ENCODE results near the gene SNORC. TPM values are rescaled to one million over a fixed set of nuclear protein-coding genes. Genes with fewer than 3 reads are reported as not detected.

The SNORC gene
- total RNA-seq: 10 to 100 TPM in 3 of 4 donors, 1 to 10 TPM in 1; 6.9 to 24.0 (median 10.7) TPM

- no peak within 1 kb of the TSS for H3K4me3 ChIP-seq
- WGBS, 2 donors: 83 to 87% methylated on average over 21 of the region's 21 CpGs
- peaks cover 0 to 46% (median 30%) of the 10 kb centered on the region in 4 donors for H3K4me1 ChIP-seq
- TF ChIP-seq EP300 (IDR thresholded peaks at IDR 0.05) (no peak), CTCF (IDR thresholded peaks at IDR 0.05) (no peak), POLR2A (IDR thresholded peaks at IDR 0.05) (no peak)
- H3K36me3 ChIP-seq: no peaks in the 10 kb centered on the region
- H3K27me3 ChIP-seq: peaks cover 0 to 5% of the 10 kb centered on the region in 2 donors
- peak within 1 kb of the TSS; percentile 7 to 92 (median 64) for H3K27ac ChIP-seq
- DNase-seq (ENCODE audit: low spot score in 2 of 2): no peak
- no peaks in the 10 kb centered on the region for H3K9me3 ChIP-seq
These were observed at the start of gene SNORC for GRCh38 chr2:232870018-232870765. TSS of gene SNORC (plus strand) at chr2:232870264. CDS start at chr2:232870342, 78 bp downstream.

GRCh38 chr2:232829988-232830387 is 40.1 kb upstream of the SNORC start:
- TF ChIP-seq CTCF (IDR thresholded peaks at IDR 0.05): no peak
- TF ChIP-seq POLR2A (IDR thresholded peaks at IDR 0.05): no peak
- TF ChIP-seq EP300 (IDR thresholded peaks at IDR 0.05): no peak
- WGBS, 2 donors: 92 to 97% methylated on average over 3 of the region's 3 CpGs
- no peak overlapping the region for H3K27ac ChIP-seq
- DNase-seq (ENCODE audit: low spot score in 2 of 2): no peak
- no peaks in the 10 kb centered on the region for H3K9me3 ChIP-seq
- H3K4me1 ChIP-seq: no peaks in the 10 kb centered on the region
- H3K27me3 ChIP-seq: no peaks in the 10 kb centered on the region
- H3K36me3 ChIP-seq: peaks cover 0 to 78% (median 12%) of the 10 kb centered on the region in 3 donors
- no peak overlapping the region for H3K4me3 ChIP-seq

GRCh38 chr2:232831496-232831895 is 38.6 kb upstream of the SNORC start:
- 89 to 92% methylated on average over 3 of the region's 3 CpGs for WGBS, 2 donors
- H3K9me3 ChIP-seq: no peaks in the 10 kb centered on the region
- no peaks in the 10 kb centered on the region for H3K27me3 ChIP-seq
- no peak for DNase-seq (ENCODE audit: low spot score in 2 of 2)
- H3K4me1 ChIP-seq: peaks cover 0 to 9% (median 0%) of the 10 kb centered on the region in 4 donors
- no peak overlapping the region for H3K27ac ChIP-seq
- no peak overlapping the region for H3K4me3 ChIP-seq
- peaks cover 0 to 75% (median 12%) of the 10 kb centered on the region in 3 donors for H3K36me3 ChIP-seq
- TF ChIP-seq CTCF (IDR thresholded peaks at IDR 0.05): no peak
- TF ChIP-seq POLR2A (IDR thresholded peaks at IDR 0.05): no peak
- TF ChIP-seq EP300 (IDR thresholded peaks at IDR 0.05): no peak

- no peak overlapping the region for H3K4me3 ChIP-seq
- no peak for DNase-seq (ENCODE audit: low spot score in 2 of 2)
- H3K27ac ChIP-seq: no peak overlapping the region
- H3K27me3 ChIP-seq: no peaks in the 10 kb centered on the region
- H3K4me1 ChIP-seq: peaks cover 0 to 20% (median 8%) of the 10 kb centered on the region in 4 donors
- no peak for TF ChIP-seq POLR2A (IDR thresholded peaks at IDR 0.05)
- TF ChIP-seq CTCF (IDR thresholded peaks at IDR 0.05): no peak
- TF ChIP-seq EP300 (IDR thresholded peaks at IDR 0.05): no peak
- 95 to 100% methylated on average over 1 of the region's 1 CpG for WGBS, 2 donors
- H3K9me3 ChIP-seq: no peaks in the 10 kb centered on the region
- H3K36me3 ChIP-seq: peaks cover 0 to 87% (median 12%) of the 10 kb centered on the region in 3 donors
These were observed 36.2 kb upstream of the SNORC start for GRCh38 chr2:232833830-232834229.

GRCh38 chr2:232835687-232836208 is 34.3 kb upstream of the SNORC start:
- H3K27me3 ChIP-seq: no peaks in the 10 kb centered on the region
- peaks cover 0 to 31% (median 12%) of the 10 kb centered on the region in 4 donors for H3K4me1 ChIP-seq
- TF ChIP-seq EP300 (IDR thresholded peaks at IDR 0.05): no peak
- TF ChIP-seq POLR2A (IDR thresholded peaks at IDR 0.05): no peak
- TF ChIP-seq CTCF (IDR thresholded peaks at IDR 0.05): no peak
- DNase-seq (ENCODE audit: low spot score in 2 of 2): no peak
- H3K4me3 ChIP-seq: no peak overlapping the region
- no peaks in the 10 kb centered on the region for H3K9me3 ChIP-seq
- H3K27ac ChIP-seq: no peak overlapping the region
- H3K36me3 ChIP-seq: peaks cover 0 to 82% (median 12%) of the 10 kb centered on the region in 3 donors
- 58 to 65% methylated on average over 14 of the region's 14 CpGs for WGBS, 2 donors

All from tibial nerve (tissue), 4 donors.